HTERT RPE-1 (cell line): ENCODE results near the gene CEACAM6.

Source experiments
- in situ Hi-C: fragments of 300-500 bp; cut with MboI; formaldehyde crosslinking; loops from 4 replicates; pipeline ENCODE4 v1.14.3; 2020; ENCODE audit warnings: low sequenced_read_pairs

Gene CEACAM6

DNA sequence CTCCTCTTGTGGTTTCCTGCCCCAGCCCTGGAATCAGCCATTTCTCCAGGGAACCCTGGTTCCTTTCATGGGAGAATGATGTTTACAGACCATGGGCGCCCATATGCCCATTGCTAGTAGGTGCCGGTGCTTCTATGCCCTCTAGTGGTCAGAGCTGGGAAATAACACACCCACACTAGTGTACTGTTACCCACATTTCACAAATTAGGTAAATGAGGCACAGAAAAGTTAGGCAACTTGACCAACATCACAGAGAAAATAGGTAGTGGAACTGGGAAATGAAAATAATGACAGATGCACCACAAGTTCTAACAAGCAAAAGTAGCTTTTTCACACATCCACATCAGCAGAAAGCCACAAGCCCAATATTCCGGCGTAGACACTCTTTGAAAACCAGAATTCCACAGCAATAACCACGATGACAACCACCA, 39.7 kb downstream of the CEACAM6 start:
- in situ Hi-C loops, result no loop called here

DNA sequence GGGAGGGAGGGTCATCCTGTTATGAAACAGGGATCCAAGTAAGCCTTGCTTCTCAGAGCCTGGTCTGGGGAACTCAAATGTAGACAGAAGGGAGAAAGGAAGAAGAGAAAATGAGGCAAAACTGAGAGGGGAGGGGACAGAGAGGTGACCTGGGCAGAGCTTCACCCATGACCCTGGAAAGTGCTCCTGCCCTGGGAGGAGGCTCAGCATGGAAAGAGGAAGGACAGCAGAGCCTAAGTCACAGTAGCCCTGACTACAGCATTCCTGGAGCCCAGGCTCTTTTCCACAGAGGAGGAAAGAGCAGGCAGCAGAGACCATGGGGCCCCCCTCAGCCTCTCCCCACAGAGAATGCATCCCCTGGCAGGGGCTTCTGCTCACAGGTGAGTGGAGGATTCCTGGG, 41.0 kb downstream of the CEACAM6 start, which contains the start of gene CEACAM3:
Gene CEACAM3 (plus strand): TSS at position 226 of the 400 bp plus-strand sequence. CDS start 91 bp downstream, at position 317.
- in situ Hi-C loops, result no loop called here

DNA sequence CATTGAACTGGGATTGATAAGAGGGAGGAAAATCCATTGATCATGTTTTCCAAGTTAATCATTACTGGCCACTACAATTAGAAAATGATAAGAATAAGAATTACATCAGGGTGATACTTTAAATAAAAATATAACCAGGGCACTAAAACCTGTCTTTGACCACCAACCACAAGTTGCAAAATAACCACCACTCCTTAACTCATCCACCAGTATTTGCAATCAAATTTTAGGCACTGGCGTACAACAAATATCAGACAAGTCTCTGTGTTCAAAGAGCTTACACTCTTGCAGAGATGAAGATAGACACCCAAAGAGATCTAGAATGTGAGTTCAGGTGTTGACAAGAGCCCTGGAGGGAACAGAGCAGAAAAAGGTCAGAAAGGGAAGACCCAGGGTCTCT, 41.6 kb downstream of the CEACAM6 start:
- in situ Hi-C loops, result no loop called here

DNA sequence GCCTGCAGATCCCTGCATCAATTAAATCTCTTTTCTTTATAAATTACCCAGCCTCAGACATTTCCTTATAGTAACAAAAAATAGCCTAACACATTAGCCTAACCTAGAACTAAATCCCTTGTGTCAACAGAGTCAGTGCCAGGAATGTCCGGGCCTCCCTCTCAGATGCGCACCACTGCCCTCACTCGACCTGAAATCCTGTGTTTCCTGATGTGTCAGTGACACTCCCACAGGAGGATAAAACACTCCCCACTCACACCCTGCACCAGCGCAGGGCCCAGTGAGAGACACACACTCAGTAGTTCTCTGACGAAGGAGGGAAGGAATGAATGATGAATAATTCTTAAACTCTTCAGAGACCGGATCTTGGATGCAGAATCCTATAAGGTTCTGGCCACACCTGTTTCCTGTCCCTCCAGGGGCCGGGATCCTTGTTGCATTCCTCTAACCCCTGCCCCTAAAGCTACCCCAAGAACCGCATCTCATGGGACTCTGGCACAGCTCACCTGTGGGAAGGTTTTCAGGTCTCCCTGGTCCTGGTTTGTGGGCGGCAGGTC, 44.2 kb downstream of the CEACAM6 start:
- in situ Hi-C loops, result no loop called here

DNA sequence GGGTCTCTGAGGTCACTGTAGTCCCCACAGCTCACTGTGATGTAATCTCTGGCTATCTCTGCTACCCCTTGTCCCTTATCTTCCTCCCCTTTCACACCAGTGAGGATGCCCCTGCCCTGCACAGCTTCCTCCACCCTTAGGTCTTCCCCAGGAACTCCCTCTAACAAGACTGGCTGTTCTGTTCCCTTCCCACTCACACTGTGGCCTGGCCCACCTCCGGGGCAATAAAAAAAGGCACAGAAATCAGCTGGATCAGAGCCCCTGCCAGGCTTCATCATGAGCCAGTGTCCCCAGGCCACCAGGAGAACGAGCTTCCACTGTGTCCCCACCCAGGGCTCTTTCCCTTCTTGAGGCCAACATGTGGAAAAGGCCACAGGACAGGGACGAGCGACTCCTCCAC, 45.7 kb downstream of the CEACAM6 start:
- in situ Hi-C loops, result no loop called here

DNA sequence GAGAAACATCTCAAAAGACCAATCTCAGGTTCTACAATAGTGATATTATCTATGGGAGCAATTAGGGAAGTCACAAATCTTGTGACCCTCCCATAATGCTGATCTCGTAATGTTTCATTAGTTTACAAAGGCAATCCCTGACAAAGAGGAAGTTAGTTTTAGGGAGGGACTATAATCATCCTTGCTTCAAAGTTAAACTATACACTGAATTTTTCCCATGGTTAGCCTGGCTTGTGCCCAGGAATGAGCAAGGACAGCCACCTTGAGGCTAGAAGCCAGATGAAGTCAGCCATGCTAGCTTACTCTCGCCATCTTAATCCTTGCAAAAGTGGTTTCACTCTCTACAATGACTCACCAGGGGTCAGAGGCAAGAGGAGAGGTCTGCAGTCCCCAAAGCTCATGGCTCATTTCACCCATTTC, 46.5 kb downstream of the CEACAM6 start:
- in situ Hi-C loops, result no loop called here

DNA sequence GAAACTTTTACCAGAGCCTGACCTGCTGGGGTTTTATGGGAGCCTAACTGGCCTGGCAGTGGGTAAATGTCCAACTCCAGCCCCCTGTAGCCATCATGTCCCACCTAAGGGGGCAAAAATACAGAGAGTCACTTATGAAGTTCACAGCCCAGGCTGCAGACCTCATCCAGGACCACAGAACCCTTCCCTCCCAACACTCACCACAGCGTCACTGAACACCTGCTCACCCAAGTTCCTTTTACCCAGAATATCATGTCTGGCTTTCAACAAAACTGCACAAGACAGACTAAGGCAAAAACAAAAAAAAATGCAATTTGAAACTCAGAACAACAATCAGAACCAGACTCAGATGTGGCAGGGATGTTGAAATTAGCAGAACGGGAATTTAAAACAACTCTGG, 47.4 kb downstream of the CEACAM6 start:
- in situ Hi-C loops, result no loop called here

DNA sequence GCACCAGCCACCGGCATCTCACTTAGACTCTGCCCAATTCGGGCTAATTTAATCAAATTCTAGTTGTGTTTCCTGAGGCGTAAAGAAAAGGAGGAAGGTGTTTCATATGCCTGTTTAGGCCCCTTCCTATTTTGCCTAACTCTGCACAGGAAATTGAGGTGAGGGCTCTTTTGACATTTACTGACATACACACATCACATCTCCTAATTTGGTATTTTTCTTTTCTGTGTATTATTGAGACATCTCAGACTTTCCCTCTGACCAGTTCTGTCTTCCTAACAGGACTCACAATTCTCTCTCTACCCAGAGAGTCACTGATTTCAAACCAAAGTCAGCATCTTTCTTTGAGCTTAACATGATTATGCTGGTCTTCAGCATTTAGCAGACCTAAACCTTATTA, 49.0 kb downstream of the CEACAM6 start:
- in situ Hi-C loops, result no loop called here

DNA sequence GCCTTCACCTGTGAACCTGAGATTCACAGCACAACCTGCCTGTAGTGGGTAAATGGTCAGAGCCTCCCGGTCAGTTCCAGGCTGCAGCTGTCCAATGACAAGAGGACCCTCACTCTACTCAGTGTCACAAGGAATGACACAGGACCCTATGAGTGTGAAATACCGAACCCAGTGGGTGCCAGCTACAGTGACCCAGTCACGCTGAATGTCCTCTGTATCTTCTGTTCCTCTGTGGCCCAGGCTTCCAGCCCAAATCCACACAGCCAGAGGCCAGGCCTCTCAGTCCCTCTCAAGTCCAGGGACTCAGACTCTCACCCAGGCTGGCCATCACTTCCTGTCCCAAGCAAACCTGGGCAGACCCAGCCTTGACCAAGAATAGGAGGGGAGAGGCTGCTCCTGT, 51.8 kb downstream of the CEACAM6 start:
- in situ Hi-C loops, result no loop called here

DNA sequence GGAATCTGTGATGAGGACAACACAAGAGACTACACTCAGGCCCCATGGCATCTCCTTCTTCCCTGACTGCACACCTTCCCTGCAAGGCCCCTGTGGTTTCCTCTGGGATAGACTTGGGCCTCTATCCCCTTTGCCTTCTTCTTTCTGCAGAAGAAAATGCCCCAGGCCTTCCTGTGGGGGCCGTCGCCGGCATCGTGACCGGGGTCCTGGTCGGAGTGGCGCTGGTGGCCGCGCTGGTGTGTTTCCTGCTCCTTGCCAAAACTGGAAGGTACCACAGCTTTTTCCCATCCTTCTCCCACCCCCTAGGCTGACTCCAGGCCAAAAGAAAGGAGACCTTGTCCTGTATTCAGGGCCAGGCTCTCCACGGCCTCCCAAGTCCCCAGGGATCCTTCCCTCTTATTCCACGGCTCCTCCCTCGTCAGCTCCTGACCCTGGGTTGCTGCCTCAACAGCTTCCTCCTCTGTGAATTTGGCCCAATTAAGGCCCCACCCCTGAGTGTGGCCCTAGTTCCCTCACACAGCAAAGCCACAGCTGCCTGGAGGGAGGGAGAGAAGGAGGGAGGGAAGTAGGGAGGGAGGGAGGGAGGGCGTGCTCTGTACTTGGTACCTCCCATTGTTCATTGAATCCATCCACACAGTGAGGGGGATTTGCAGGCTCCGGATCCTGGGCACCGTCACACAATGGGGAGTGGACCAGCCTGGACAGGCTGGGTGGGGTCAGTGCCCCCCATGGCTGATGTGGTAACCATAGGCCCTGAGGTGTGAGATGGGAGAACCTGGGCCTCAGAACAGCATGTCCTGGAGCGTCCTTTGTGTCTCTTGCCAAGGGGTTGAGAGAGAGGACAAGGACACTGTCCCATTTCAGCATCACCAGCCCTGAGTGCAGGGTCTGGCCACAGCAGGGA, 53.6 kb downstream of the CEACAM6 start:
- in situ Hi-C loops, result no loop called here

DNA sequence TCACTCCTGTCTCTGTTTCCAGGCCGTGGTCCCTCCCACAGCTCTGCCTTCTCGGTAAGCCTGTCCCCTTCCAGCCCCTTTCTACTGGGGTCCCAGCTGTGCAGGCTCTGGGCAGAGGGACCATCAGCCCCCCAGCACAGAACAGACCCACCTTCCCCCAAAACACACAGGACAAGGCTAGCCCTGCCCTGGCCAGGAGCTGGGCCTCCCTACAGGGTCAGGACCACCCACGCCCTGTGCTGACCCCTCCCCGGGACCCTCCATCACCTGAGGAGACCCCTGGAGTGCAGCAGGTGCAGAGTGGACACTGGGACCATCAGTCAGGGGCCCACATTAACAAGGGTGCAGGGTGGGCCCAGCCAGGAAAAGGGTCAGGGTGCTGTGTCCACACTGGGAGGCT, 55.0 kb downstream of the CEACAM6 start:
- in situ Hi-C loops, result no loop called here

DNA sequence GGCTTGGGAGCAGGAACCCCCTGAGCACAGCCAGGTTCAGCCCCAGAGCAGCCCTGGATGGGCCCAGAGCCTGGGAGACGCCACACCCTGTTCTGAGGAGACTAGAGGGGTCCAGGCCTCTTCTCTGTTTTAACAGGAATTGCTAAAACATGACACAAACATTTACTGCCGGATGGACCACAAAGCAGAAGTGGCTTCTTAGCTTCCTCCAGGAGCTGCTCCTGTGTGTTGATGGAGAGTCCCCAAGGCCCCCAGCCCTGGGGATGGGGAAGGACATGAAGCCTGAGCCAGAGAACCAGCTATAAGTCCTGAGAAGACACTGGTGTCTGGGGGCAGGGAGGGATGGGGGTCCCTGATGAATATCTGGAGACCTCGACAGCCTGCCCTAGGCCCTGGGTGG, 55.7 kb downstream of the CEACAM6 start:
- in situ Hi-C loops, result no loop called here

DNA sequence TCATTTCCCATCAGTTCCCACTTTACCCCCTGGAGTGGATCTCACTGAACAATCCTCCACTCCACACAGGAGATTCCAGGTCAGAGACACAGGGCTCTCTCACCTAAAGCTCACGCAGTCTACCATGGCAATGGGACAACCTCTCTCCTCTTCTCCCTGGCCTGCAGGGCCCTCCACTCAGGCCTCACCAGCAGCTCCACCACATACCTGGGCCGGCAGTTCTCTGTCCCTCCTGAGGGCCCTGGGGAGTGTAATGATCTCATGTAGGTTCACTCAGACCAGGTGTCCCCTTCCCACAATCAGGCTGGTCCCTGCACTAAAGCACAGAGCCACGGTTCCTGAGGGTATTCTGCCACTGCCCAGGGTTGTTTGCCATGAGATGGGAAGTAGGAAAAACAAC, 56.7 kb downstream of the CEACAM6 start:
- in situ Hi-C loops, result no loop called here

DNA sequence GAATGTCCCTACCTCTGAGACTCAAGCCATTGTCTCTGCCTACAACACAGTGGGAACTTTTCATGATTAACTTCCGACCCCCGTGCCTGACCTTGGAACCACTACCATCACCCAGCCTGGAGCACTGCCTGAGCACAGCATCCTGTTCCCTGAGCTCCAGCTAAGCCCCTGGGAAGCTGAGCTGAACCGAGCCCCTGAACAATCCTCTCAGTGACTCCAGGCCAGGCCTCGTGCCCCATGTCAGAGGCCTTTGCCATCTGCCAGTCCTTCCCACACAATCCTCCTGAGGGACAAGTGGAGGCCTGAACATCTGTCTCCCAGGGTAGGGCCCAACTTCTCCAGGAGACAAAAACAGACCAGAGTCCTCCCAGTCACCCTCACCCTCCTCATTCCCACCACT, 58.6 kb downstream of the CEACAM6 start:
- in situ Hi-C loops, result no loop called here

DNA sequence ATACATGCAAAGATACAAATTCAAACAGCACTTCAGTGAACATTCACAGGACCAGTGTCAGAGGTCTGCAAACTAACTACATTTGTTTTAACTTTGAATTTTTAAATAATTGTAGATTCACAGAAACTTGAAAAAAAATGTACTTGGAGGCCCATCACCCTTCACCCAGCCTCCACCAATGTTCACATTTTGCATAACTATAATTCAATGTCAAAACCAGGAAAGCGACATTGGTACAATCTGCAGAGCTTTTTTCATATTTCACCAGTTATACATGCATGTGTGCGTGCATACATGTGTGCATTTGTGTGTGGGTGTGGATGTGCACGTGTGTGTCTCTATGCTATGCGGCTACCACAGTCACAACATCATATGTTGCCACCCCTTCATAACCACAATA, 60.0 kb downstream of the CEACAM6 start:
- in situ Hi-C loops, result no loop called here

DNA sequence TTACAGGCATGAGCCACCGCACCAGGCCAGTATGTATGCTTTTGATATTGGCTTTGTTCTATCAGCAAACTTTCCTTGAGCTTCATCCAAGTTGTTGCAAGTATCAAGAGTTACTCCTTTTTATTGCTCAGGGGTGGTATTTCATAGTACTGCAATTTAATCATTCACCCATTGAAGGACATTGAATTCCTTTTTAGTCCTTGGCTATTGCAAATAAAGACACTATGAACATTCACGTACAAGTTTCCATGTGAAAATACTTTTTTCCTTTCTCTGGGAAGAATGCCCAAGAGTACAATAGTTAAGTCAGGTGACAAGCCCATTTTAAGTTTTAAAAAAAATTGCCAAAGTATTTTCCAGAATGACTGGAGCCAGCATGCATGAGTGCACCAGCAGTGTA, 61.4 kb downstream of the CEACAM6 start:
- in situ Hi-C loops, result no loop called here

DNA sequence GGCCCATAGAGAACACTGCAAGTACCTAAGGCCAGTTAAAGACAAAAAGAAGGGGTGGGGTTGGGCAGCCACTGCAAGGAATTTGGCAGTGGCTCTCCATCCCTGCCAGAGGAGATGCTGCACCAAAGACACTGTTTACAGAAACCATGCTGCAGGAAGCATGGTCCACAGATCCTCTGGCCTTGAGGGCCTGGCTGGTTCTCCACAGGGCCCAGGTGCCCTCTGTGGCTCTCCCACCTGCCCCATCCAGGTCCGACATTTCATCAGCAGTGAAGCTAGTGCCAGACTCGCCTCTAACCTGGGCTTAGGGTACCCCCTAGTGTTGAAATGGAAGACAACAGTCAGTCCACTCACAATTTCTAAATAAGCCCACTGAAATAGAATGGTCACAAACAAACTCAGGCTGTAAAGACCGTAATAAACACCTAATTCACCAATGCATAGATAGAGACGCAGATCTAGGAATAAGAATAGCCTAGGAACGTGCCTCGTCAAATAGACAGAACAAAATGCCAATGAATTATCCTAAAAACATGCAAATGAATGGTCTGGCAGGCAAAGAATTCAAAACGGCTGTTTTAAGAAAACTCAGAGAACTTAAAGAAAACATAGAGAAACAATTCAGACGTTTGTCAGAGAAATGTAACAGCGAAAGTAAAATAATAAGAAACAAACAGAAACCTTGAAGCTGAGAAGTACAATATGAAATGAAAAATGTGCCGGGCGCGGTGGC, 65.8 kb downstream of the CEACAM6 start:
- in situ Hi-C loops, result no loop called here
